Fibroblast of lung (primary cell): ENCODE measurements around the gene KIF1B. TPM values are rescaled to one million over a fixed set of nuclear protein-coding genes. Genes with fewer than 3 reads are reported as not detected.

Experiments used
- DNase-seq, 2 donors: peaks; one replicate each; pipeline versions ENCODE4 v3.0.0 to v3.0.0-alpha.2; 2010; ENCODE audit warnings: low read depth in 2 of 2
- H2AFZ ChIP-seq: 2 replicates; pipeline ENCODE4 v1.5.1; 2012; ENCODE audit warnings: low read length, control low read depth, inconsistent platforms
- H3K27ac ChIP-seq: 2 replicates; pipeline ENCODE4 v1.5.1; 2011; ENCODE audit warnings: low read length, control low read depth; ENCODE audit not compliant: insufficient read depth
- H3K27me3 ChIP-seq: 2 replicates; pipeline ENCODE4 v1.5.1; 2011; ENCODE audit warnings: mild to moderate bottlenecking, low read length; ENCODE audit not compliant: control insufficient read depth, insufficient read depth
- H3K36me3 ChIP-seq: 2 replicates; pipeline ENCODE4 v1.5.1; 2011; ENCODE audit warnings: low read length; ENCODE audit not compliant: control insufficient read depth, insufficient read depth
- H3K4me1 ChIP-seq: 2 replicates; pipeline ENCODE4 v1.5.1; 2011; ENCODE audit warnings: low read length; ENCODE audit not compliant: control insufficient read depth, insufficient read depth; ENCODE audit errors: extremely low read depth
- H3K4me2 ChIP-seq: 2 replicates; pipeline ENCODE4 v1.5.1; 2011; ENCODE audit warnings: low read length, control low read depth; ENCODE audit not compliant: insufficient read depth; ENCODE audit errors: extremely low read depth
- H3K4me3 ChIP-seq, 4 experiments: fragments of 200-600 bp in 1 of 4; sonication (generic) in 1 of 4; replicated peaks in 1 of 4; 2 replicates each; pipeline ENCODE4 v1.5.1; 2011 to 2016; ENCODE audit warnings: low read length in 4 of 4, low read depth in 3 of 4, mild to moderate bottlenecking in 3 of 4, control low read depth in 2 of 4, inconsistent platforms in 1 of 4, mixed read lengths in 1 of 4; ENCODE audit not compliant: insufficient read depth in 1 of 4; ENCODE audit errors: control extremely low read depth in 1 of 4
- H3K79me2 ChIP-seq: 2 replicates; pipeline ENCODE4 v1.5.1; 2012; ENCODE audit warnings: mild to moderate bottlenecking, low read length, inconsistent platforms; ENCODE audit not compliant: control insufficient read depth, insufficient read depth
- H3K9ac ChIP-seq: 2 replicates; pipeline ENCODE4 v1.5.1; 2011; ENCODE audit warnings: mild to moderate bottlenecking, low read length, control low read depth; ENCODE audit not compliant: insufficient read depth
- H3K9me3 ChIP-seq: 2 replicates; pipeline ENCODE4 v1.5.1; 2012; ENCODE audit warnings: low read depth, low read length; ENCODE audit not compliant: control insufficient read depth, insufficient read depth
- H4K20me1 ChIP-seq: 2 replicates; pipeline ENCODE4 v1.5.1; 2011; ENCODE audit warnings: low read length; ENCODE audit not compliant: control insufficient read depth, insufficient read depth; ENCODE audit errors: extremely low read depth
- EZH2 ChIP-seq: IDR thresholded peaks from 2 replicates; pipeline ENCODE4 v1.5.1; 2012; ENCODE audit warnings: low read length, control low read depth, mild to moderate bottlenecking; ENCODE audit errors: missing control alignments
- polyA plus RNA-seq, 2 donors: library from polyadenylated mRNA; depleted of rRNA in 1 of 2; stranded (reverse) in 1 of 2; unstranded in 1 of 2; fragments of >200 nt; gene quantifications; 2 replicates each; pipeline ENCODE4 v1.2.1, GENCODE V29; 2011 to 2012; ENCODE audit warnings: missing spikeins in 1 of 2
- total RNA-seq: library from RNA; depleted of rRNA; stranded (reverse); fragments of >200 nt; gene quantifications from 2 replicates; pipeline ENCODE4 v1.2.1, GENCODE V29; 2014
- TF ChIP-seq, protein P1 (sequence below), 2 donors: IDR thresholded peaks in 1 of 2; conservative IDR thresholded peaks in 1 of 2; 1 replicate in 1 of 2; 2 replicates in 1 of 2; pipeline ENCODE4 v1.5.1; 2011 to 2012; ENCODE audit warnings: low read length in 2 of 2, control low read depth in 1 of 2, inconsistent platforms in 1 of 2, low read depth in 1 of 2, mild to moderate bottlenecking in 1 of 2

Gene KIF1B
- total and polyA plus RNA-seq, 2 donors (not counting 1 experiment from before 2014, with no cell fraction given), result 23.6 to 34.3 TPM

DNA sequence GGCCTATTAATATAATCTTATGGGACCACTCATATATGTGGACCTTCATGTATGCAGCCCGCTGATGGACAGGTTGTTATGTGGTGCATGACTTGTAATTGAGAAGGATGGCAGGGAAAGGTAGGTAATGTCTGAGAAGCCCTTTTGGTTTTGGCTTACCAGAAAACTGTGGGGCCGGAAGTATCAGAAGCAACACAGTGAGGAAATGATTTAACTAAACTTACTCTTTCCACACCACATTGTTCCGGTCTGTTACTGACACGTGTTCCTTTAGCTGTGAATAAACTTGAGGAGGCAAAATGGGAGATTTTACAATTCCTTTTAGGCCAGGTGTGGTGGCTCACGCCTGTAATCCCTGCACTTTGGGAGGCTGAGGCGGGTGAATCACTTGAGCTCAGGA lies 32.4 kb downstream of the KIF1B start:
- peaks cover 47% of the 10 kb centered on the region for H3K79me2 ChIP-seq
- TF ChIP-seq EZH2, result no peak
- TF ChIP-seq, protein P1, sequence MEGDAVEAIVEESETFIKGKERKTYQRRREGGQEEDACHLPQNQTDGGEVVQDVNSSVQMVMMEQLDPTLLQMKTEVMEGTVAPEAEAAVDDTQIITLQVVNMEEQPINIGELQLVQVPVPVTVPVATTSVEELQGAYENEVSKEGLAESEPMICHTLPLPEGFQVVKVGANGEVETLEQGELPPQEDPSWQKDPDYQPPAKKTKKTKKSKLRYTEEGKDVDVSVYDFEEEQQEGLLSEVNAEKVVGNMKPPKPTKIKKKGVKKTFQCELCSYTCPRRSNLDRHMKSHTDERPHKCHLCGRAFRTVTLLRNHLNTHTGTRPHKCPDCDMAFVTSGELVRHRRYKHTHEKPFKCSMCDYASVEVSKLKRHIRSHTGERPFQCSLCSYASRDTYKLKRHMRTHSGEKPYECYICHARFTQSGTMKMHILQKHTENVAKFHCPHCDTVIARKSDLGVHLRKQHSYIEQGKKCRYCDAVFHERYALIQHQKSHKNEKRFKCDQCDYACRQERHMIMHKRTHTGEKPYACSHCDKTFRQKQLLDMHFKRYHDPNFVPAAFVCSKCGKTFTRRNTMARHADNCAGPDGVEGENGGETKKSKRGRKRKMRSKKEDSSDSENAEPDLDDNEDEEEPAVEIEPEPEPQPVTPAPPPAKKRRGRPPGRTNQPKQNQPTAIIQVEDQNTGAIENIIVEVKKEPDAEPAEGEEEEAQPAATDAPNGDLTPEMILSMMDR (conservative IDR thresholded peaks at IDR 0.05 in 1 of 2, IDR thresholded peaks at IDR 0.05 in 1 of 2; ENCODE audit: low read depth in 1 of 2, low read length in 2 of 2), result no peak
- no peak overlapping the region for H3K27ac ChIP-seq
- DNase-seq, result no peak
- H3K4me3 ChIP-seq, result no peak overlapping the region
- H3K4me2 ChIP-seq, result no peak overlapping the region
- H2AFZ ChIP-seq, result no peak overlapping the region
- H3K9ac ChIP-seq, result no peak overlapping the region
- H3K36me3 ChIP-seq, result no peaks in the 10 kb centered on the region
- no peaks in the 10 kb centered on the region for H3K27me3 ChIP-seq
- H3K9me3 ChIP-seq, result no peaks in the 10 kb centered on the region
- no peaks in the 10 kb centered on the region for H4K20me1 ChIP-seq
- no peaks in the 10 kb centered on the region for H3K4me1 ChIP-seq

DNA sequence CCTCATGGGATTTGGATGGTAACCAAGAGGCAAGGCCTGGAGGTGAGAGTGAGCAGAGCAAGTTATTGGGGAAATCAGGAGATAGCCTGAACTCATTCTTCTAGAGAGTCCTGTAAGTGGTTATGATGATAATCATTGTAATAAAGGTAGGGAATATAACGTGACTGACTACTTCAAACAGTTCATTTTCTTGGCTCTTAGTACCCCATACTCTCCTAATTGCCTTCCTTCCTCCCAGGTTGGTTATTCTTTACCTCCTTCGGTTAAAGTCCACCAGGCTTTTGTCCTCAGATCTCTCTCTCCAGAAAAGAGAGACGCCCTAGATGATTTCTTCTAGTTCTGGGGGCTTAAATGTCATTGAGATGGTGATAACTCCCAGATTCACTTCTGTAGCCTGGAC lies 35.3 kb downstream of the KIF1B start:
- Histone ChIP-seq H3K4me1 (no peaks in the 10 kb centered on the region), H3K9ac (no peak overlapping the region), H3K27ac (no peak overlapping the region), H3K27me3 (no peaks in the 10 kb centered on the region), H3K9me3 (no peaks in the 10 kb centered on the region), H2AFZ (no peak overlapping the region), H3K36me3 (no peaks in the 10 kb centered on the region), H4K20me1 (no peaks in the 10 kb centered on the region), H3K4me3 (no peak overlapping the region), H3K79me2 (peaks cover 65% of the 10 kb centered on the region), H3K4me2 (no peak overlapping the region)
- no peak for TF ChIP-seq EZH2
- TF ChIP-seq, protein P1 (conservative IDR thresholded peaks at IDR 0.05 in 1 of 2, IDR thresholded peaks at IDR 0.05 in 1 of 2; ENCODE audit: low read depth in 1 of 2, low read length in 2 of 2), result no peak
- no peak for DNase-seq

DNA sequence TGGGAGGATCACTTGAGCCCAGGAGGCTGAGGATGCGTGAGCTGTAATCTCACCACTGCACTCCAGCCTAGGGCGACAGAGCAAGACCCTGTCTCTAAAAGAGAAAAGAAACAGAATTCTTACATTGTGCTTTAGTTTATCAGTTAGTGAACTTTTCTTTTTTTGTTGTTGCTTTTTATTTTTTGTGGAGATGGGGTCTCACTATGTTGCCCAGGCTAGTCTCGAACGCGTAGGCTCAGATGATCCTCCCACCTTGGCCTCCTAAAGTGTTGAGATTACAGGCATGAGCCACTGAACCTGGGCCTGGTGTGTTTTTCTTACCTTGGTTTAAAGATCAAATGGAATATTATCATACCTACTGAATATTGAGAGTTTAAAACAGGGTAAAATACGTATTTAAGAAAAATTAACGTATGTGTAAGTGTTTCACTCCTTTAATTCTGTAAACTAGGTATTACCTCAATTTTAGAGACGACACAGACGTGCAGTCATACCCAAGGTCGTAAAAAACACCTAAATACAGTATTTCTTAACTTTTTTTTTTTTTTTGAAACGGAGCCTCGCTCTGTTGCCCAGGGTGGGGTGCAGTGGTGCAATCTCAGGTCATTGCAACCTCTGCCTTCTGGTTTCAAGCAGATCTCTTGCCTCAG lies 39.6 kb downstream of the KIF1B start:
- Histone ChIP-seq H2AFZ (no peak overlapping the region), H3K4me2 (no peak overlapping the region), H3K9ac (no peak overlapping the region), H3K27ac (no peak overlapping the region), H3K79me2 (peaks cover 73% of the 10 kb centered on the region), H4K20me1 (no peaks in the 10 kb centered on the region), H3K4me3 (no peak overlapping the region), H3K4me1 (peaks cover 11% of the 10 kb centered on the region), H3K27me3 (no peaks in the 10 kb centered on the region), H3K36me3 (no peaks in the 10 kb centered on the region), H3K9me3 (no peaks in the 10 kb centered on the region)
- TF ChIP-seq, protein P1 (conservative IDR thresholded peaks at IDR 0.05 in 1 of 2, IDR thresholded peaks at IDR 0.05 in 1 of 2; ENCODE audit: low read depth in 1 of 2, low read length in 2 of 2), result no peak
- no peak for TF ChIP-seq EZH2
- no peak for DNase-seq
